K562 (cell line): ENCODE results near the gene INPP1. TPM values are rescaled to one million over a fixed set of nuclear protein-coding genes. Genes with fewer than 3 reads are reported as not detected.
A peak's percentile ranks its signal among the peaks of the same experiment; 100 is the strongest.

Experiments
- CTBP1 ChIP-seq: fragments of 450-650 bp; IDR thresholded peaks from 2 replicates; pipeline ENCODE4 v1.6.1; 2016; ENCODE audit warnings: borderline replicate concordance
- CUX1 ChIP-seq: fragments of 200-800 bp; sonication (Bioruptor generic); IDR thresholded peaks from 2 replicates; pipeline ENCODE4 v1.6.1; 2016; ENCODE audit warnings: missing genetic modification characterization, missing compliant biosample characterization
- DNMT1 ChIP-seq: fragments of 450-650 bp; IDR thresholded peaks from 2 replicates; pipeline ENCODE4 v1.6.1; 2016; ENCODE audit warnings: antibody characterized with exemption, mild to moderate bottlenecking
- E2F5 ChIP-seq: sonication (generic); formaldehyde crosslinking; IDR thresholded peaks from 2 replicates; pipeline ENCODE4 v1.8.0; 2022; ENCODE audit warnings: mild to moderate bottlenecking, missing genetic modification reagents
- FOS ChIP-seq: IDR thresholded peaks from 3 replicates; pipeline ENCODE4 v1.6.1; 2011; ENCODE audit not compliant: insufficient read length; ENCODE audit errors: extremely low read depth
- FOXJ2 ChIP-seq: fragments of 200-800 bp; sonication (Bioruptor generic); IDR thresholded peaks from 2 replicates; pipeline ENCODE4 v1.6.1; 2016; ENCODE audit warnings: missing genetic modification characterization, missing compliant biosample characterization
- HCFC1 ChIP-seq: IDR thresholded peaks from 2 replicates; pipeline ENCODE4 v1.6.1; 2012; ENCODE audit warnings: low read depth, low read length, improper control_type of control experiment
- KLF6 ChIP-seq: fragments of 250-450 bp; sonication (Bioruptor Pico); IDR thresholded peaks from 2 replicates; pipeline ENCODE4 v1.4.0; 2020; ENCODE audit warnings: mild to moderate bottlenecking, moderate library complexity, borderline replicate concordance
- MAFK ChIP-seq: IDR thresholded peaks from 2 replicates; pipeline ENCODE4 v1.6.1; 2011; ENCODE audit warnings: low read length, improper control_type of control experiment
- MEF2A ChIP-seq: IDR thresholded peaks from 2 replicates; pipeline ENCODE4 v1.6.1; 2011; ENCODE audit warnings: low read depth, mild to moderate bottlenecking, low read length, moderate library complexity; ENCODE audit not compliant: control insufficient read depth
- MEF2D ChIP-seq: conservative IDR thresholded peaks from 2 replicates; pipeline ENCODE4 v1.6.1; 2016; ENCODE audit warnings: low read depth, missing genetic modification characterization, missing compliant biosample characterization
- MTA1 ChIP-seq: fragments of 450-650 bp; IDR thresholded peaks from 2 replicates; pipeline ENCODE4 v1.6.1; 2017; ENCODE audit warnings: borderline replicate concordance
- MXI1 ChIP-seq: IDR thresholded peaks from 2 replicates; pipeline ENCODE4 v1.6.1; 2011; ENCODE audit warnings: low read depth, mild to moderate bottlenecking, improper control_type of control experiment, low read length
- SMAD2 ChIP-seq: fragments of 150-350 bp; IDR thresholded peaks from 2 replicates; pipeline ENCODE4 v1.6.1; 2014; ENCODE audit warnings: low read depth, mild to moderate bottlenecking, low read length
- TAF7 ChIP-seq: fragments of 450-650 bp; IDR thresholded peaks from 2 replicates; pipeline ENCODE4 v1.6.1; 2016; ENCODE audit warnings: missing genetic modification characterization, missing compliant biosample characterization
- TFAM ChIP-seq: fragments of 250-450 bp; sonication (Bioruptor Pico); conservative IDR thresholded peaks from 2 replicates; pipeline ENCODE4 v1.5.0; 2021; ENCODE audit warnings: mild to moderate bottlenecking, moderate library complexity
- TRIM24 ChIP-seq, 2 experiments: fragments of 450-650 bp; IDR thresholded peaks; 2 replicates each; pipeline ENCODE4 v1.6.1; 2016
- XRCC5 ChIP-seq: fragments of 200-400 bp; formaldehyde crosslinking; IDR thresholded peaks from 2 replicates; pipeline ENCODE4 v1.6.1; 2017; ENCODE audit warnings: low read depth, mild to moderate bottlenecking, low read length
- ZNF395 ChIP-seq: fragments of 200-800 bp; sonication (Bioruptor generic); IDR thresholded peaks from 2 replicates; pipeline ENCODE4 v1.6.1; 2017; ENCODE audit warnings: missing genetic modification characterization, missing compliant biosample characterization
- polyA plus RNA-seq, 8 experiments: library from polyadenylated mRNA; depleted of rRNA in 4 of 8; stranded (reverse) in 5 of 8; unstranded in 3 of 8; fragments of >200 nt; fragmentation: Nextera tagmentation in 2 of 8; fragmentation: Illumina TruSeq in 1 of 8; extraction: Ambion mirVana in 2 of 8; extraction: Trizol in 1 of 8; gene quantifications; 2 replicates each; pipeline versions ENCODE4 v1.2.1 to v1.2.3, GENCODE V29; 2011 to 2014; ENCODE audit warnings: inconsistent platforms in 1 of 8, missing spikeins in 1 of 8
- total RNA-seq, 7 experiments: library from RNA; depleted of rRNA in 6 of 7; stranded (reverse); fragments of >200 nt in 6 of 7; fragmentation: Illumina TruSeq in 2 of 7; extraction: Trizol in 2 of 7; gene quantifications; 2 replicates each; pipeline versions ENCODE4 v1.2.1 to v1.2.3, GENCODE V29; 2011 to 2021; ENCODE audit warnings: low replicate concordance in 1 of 7
- TF ChIP-seq, protein P1 (sequence below): fragments of 250-450 bp; sonication (Bioruptor Pico); IDR thresholded peaks from 2 replicates; pipeline ENCODE4 v1.5.0; 2021

INPP1 gene
- total and polyA plus RNA-seq, 9 of the 15 experiments (the other 6 are each of a cell fraction or from before 2014, with no cell fraction given): 3.7 to 11.8 (median 6.5) TPM

DNA sequence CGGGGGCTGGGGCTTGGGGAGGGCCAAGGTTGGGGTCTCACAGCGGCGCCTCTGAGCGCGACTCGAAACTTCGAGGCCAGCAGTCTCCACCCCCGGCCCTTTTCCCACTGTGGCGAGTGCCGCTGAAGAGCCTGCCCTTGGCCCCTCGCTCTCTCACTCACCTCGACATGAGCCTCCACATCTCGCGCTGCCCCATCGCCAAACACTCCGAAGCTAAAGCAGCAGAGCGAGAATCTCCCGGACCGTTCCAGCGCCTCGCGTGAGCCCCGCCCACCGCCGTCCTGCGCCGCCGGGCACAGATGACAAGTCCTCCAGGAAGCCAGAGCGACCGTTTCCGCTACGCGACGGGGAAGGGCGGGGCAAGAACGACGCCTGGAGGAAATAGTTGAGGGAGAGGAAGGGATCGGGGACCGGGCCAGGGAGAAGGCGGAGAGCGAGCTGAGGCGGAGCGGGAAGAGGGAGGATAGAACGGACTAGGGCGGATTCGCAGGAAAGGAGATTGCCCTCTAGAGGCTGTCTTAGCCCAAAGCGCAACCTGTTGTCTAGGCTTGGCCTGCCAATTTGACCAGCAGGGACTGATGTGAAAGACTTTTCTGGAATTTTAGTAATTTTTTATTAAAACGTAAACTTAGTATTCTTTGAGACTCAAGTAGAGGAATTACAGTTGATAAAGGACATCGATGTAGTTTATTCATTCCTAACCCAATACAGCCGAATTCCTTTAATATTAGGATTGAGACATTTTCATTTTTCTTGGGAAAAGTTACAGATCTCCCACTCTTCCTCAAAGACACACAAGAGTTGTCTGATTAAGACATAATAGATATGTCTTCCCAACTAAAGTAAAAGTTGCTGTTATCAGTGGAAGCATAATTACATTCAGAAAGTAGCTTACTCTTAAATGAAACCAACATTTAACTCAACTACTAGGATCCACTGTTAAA, 23.6 kb upstream of the INPP1 start, which contains the start of gene HIBCH (continued):
- TF ChIP-seq KLF6 (0 out of 2 replicates have a peak, but pooled peaks have one; percentile 16), MXI1 (peak; percentile 71), E2F5 (CRISPR knock-in tag) (no peak), MAFK (no peak), HCFC1 (peak; percentile 65; the same call in 1 of the 2 replicates), MTA1 (peak; percentile 55; the same call in 1 of the 2 replicates), SMAD2 (no peak), FOS (no peak), CUX1 (CRISPR knock-in tag) (no peak), ZNF395 (CRISPR knock-in tag) (no peak; the same call in 1 of the 2 replicates), MEF2A (no peak), DNMT1 (no peak), TFAM (CRISPR knock-in tag) (no peak), XRCC5 (peak; percentile 55; the same call in 1 of the 2 replicates), CTBP1 (peak; percentile 73; the same call in 1 of the 2 replicates), TRIM24 (IDR thresholded peaks at IDR 0.05) (peak in 1 of 2 experiments; percentile 72; a peak in 1 of 4 replicates), MEF2D (tag) (no peak), FOXJ2 (tag) (0 out of 2 replicates have a peak, but pooled peaks have one; percentile 33), TAF7 (tag) (no peak)
- TF ChIP-seq, protein P1, sequence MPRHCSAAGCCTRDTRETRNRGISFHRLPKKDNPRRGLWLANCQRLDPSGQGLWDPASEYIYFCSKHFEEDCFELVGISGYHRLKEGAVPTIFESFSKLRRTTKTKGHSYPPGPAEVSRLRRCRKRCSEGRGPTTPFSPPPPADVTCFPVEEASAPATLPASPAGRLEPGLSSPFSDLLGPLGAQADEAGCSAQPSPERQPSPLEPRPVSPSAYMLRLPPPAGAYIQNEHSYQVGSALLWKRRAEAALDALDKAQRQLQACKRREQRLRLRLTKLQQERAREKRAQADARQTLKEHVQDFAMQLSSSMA (CRISPR knock-in tag): no peak
